GM20431 (cell line): ENCODE results near the gene KCNQ4.

Experiments used
- in situ Hi-C: fragments of 300-500 bp; cut with MseI, MboI; formaldehyde crosslinking; loops from one replicate; pipeline ENCODE4 v1.15.0; 2020; ENCODE audit warnings: low sequenced_read_pairs; ENCODE audit not compliant: unreplicated experiment

The KCNQ4 gene

DNA sequence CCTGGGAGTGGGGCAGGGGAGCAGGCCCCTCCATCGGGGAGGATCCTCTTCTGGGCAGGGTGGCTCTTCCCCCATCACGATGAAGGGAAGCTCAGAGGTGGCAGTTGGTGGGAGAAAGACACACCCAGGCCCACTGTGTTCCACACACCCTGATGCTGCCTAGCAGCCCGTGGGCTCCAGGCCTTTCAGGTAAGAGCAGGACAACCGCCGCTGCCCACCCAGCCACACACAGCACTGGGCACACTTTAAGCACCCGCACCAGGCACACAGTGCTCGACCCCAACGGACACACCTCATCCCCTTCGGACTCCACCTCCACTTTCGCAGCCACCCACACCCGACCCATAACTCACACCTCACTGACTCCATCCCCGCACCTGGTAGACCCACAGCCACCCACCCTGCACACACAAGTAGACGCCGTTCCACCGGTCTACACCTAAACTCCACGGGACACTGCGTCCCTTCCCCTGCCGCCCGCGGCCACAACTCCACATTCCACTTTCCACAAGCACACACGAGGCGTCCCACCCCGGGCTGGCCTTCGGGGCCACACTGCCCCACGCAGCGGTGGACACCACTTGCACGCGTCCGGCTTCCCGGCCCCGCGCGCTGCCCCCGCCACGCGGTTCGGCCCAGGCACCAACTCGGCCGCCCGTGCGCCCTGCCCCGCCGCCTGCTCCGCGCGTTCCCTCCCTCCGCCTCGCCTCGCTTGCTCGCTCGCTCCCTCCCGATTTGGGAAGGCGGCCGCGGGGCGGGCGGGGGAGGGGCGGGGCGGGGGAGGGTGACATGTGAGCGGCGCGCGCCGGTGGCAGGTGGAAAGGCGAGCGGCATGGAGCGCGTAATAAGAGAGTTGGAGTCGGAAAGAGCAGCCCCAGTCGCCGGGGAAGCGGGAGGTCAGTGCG is at the start of gene KCNQ4:
Gene KCNQ4, plus strand, starts transcription at position 787 of the 905 bp plus-strand sequence. CDS start 307 bp downstream, outside the sequence.
- in situ Hi-C loops = no loop called here

DNA sequence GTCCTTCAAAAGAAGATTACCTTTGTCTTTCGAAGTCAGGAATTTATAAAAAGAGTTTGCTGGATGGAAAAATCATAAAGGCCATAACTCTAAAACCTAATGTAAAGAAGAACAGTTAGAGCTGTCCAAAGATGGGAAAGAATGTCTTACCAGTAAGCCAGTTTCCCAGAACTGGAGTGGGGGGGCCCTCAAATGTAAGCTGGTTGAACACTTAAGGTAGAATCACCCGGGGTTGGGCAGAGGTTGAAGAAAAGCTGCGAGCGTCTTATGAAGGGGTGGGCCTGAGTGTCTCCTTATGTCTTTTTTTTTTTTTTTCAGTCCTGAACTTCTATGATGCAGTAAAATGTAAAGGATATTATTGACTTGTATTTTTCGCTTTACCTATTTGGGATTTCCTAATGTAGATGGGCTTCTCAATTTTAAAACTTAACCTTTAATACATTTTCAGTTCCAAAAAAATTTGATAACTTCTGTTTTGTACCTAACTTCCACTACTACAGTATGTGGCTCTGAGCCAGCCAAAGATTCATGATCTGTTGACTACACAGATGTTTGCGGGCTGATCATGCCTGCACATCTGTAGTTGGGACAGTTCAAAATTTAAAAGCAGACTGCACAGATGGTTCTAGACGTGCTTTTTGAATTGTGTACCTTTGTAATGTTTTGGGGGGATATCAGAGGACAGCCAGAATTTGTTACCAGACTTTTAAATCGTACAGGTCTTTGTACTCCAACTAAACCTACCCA is 48.5 kb upstream of the KCNQ4 start:
- in situ Hi-C loops = no loop called here

DNA sequence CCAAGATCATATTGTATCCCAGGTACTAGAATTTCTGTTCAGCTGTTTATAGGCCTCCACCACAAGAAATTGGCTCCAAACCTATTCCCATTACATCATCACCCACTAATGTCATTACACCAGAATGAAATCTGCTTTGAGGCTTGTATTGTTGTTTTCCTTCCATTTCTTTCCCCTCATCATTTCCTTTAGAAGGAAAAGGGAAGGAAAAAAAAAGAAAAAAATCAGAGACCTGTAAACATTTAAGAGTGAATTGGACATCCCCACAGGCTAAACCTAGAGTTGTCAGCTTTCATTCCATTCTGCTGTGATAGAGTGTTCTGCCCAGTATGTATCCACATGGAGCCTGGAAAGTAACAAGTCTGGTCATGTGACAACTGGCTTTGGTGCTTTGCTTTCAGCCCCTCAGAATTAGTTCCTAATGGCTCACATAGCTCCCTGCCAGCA is 47.5 kb upstream of the KCNQ4 start:
- in situ Hi-C loops = no loop called here

DNA sequence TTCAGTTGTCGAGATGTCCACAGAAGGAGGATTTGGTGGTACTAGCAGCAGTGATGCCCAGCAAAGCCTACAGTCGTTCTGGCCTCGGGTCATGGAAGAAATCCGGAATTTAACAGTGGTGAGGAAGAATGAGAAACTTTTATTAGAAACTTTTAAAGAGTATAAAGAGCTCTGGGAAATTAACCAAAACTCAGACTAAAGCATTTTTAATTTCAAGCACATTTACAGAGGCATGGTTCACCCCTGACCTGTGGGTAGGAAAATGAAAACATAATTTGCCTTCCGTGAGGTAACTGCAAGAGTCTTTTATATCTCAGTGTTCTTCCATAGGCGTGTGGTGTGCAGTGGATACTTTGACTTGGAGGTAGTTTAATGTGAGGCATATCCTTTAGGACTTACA is 44.8 kb upstream of the KCNQ4 start:
- in situ Hi-C loops = no loop called here

DNA sequence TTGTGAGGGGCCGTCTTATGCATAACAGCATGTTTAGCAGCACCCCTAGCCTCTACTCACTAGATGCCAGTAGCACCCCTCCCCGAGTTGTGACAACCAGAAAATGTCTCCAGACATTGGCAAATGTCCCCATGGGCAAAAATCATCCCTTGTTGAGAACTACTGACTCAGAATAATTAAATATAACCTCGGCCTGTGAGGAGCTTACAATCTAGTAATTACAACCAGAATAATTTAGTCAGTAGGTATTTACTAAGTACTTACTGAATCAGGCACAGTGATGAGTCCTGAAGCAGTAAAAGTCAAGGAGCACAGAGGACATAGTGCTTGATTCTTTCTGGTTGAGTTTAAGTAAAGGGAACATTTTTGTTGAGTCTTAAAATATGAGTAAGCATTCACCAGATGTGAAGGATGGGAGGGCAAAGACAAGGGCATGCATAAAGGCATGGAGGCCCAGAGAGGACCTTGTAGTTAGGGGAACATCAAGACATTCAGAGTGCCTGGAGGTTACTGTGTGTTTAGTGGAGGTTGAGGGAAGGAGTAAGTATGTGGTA is 44.1 kb upstream of the KCNQ4 start:
- in situ Hi-C loops = no loop called here

DNA sequence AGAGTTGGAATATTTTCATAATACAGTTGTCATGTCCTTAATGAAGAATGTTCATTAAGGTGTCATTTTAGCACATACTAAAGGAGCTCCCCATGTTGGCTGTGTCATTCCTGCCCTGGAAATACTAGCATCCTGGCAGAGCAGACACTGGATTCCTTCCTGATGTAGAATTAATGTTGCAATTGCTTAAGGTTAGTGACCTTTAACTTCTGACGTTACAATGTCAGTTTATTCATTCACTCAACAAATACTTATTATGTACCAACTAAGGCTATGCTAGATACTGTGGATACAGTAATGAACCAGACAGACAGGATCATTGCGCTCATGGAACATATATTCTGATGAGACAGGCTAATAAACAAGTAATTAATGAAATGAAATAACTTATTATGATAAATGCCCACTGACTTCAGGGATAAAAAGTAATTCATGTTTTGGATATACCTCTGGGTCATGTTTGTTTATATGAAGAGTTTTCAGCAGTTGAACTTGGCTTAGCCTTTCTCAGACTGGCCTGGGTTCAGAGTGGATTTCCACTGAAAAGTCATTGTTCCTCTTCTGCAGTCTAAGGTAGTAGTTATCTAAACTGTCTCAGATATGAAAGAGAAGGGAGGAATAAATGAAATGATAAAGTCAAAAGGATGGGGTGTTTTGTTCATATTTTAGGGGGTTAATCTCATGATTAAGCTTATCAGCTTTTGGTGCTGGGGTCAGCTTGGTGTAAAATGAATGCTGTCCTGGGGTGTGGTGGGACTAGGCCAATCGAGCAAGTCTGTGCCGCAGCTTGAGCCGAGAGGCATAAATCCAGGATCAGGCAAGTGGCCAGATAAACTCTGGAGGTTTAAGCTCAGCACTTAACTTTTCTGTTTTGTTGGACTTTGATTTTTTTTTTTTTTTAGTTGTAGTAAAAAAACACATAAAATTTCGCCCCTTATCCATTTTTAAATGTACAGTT is 43.3 kb upstream of the KCNQ4 start:
- in situ Hi-C loops = no loop called here

DNA sequence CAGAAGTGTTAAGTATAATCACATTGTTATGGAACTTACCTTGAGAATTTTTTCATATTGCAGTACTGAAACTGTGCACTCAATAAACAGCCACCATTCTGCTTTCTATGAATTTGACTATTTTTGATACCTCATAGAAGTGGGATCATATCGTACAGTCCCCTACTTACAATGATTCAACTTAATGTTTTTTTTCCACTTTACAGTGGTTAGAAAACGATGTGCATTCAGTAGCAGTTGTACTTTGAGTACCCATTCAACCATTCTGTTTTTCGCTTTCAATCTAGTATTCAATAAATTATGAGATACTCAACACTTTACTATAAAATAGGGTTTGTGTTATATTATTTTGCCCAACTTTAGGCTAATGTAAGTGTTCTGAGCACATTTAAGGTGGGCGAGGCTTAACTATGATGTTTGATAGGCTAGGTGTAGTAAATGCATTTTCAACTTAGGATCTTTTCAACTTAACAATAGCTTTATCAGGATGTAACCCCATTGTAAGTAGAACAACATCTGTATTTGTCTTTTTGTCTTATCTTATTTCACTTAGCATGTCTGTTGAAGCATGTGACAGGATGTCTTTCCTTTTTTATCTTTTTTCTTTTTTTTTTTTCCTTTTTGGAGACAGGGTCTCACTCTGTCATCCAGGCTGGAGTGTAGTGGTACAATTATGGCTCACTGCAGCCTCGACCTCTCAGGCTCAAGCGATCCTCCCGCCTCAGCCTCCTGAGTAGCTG is 42.4 kb upstream of the KCNQ4 start:
- in situ Hi-C loops = no loop called here

DNA sequence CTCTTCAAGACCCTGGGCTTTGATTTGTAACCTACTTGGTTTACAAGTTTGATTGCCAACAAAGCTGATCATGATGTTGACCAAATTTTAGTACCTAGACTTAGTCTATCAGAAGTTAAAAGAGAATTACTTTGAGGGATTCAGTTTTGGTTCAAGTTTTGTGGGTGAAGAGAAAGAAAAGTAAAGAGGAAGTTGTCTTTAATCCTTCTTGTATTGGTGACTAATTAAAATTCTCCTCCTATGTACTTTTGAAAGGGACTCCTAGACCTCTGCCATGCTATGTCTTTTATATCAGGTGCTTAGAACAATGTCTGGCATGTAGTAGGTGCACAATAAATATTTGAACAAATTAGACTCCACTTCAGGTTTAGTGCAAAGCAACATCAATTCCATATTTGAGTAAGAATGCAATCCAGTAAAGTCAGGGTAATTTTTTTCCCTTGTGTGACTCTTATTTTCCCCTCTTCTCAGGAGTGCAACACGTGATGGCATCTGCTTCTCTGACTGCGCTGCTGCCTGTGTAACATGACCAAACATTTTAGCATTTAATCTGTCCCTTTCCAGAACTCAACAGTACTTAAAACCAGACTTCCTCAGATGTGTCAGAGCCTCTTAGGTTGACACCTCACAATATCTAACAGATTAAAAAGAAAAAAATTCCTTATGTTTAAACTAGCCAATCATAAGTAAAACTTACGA is 41.1 kb upstream of the KCNQ4 start:
- in situ Hi-C loops = no loop called here

DNA sequence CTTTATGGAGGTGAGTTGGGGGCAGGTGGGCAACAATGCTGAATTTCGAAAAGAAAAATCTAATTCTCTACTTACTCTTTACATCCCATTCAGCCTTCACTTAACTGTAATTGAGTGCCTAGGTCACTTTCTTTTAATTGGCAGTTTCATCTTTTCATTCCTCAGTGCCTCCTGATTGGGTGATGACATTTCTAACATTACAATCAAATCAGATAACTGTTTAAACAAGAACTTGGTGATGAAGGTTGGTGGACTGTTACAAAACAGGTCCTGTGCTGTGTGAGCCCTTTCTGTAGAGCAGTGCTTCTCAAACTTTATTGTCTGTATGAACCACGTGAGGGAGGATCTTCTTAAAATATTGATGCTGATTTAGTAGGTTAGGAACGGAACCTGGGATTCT is 40.1 kb upstream of the KCNQ4 start:
- in situ Hi-C loops = no loop called here

DNA sequence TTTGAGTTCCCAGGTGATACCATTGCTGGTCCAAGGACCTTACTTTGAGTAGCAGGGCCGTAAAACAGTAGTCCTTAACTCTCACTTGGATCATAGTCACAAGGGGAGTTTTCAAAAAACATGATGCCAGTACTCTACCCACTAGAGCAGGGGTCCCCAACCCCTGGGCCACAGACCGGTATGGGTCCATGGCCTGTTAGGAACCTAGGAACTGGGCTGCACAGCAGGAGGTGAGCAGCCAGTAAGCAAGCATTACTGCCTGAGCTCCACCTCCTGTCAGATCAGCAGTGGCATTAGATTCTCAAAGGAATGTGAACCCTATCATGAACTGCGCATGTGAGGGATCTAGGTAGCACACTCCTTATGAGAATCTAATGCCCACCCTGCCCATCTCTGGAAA is 39.7 kb upstream of the KCNQ4 start:
- in situ Hi-C loops = no loop called here

DNA sequence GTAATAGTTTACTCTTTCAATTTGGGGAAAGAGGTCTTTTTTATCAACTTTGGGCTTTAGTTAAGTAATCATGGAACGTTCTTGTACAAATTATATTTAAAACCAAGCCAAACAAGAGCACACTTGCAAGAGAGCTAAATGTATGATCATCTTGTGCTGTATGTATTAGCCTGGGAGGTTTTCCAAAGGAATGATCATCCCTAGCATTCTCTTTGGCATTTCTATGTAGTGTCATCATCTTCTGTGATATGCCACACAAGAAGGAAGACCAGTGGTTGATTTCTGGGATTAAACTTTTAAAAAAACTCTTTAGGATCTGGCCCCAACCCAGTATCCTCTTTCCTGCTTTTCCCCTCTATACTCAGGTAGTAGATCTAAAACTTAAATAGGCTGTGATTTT is 38.4 kb upstream of the KCNQ4 start:
- in situ Hi-C loops = no loop called here

DNA sequence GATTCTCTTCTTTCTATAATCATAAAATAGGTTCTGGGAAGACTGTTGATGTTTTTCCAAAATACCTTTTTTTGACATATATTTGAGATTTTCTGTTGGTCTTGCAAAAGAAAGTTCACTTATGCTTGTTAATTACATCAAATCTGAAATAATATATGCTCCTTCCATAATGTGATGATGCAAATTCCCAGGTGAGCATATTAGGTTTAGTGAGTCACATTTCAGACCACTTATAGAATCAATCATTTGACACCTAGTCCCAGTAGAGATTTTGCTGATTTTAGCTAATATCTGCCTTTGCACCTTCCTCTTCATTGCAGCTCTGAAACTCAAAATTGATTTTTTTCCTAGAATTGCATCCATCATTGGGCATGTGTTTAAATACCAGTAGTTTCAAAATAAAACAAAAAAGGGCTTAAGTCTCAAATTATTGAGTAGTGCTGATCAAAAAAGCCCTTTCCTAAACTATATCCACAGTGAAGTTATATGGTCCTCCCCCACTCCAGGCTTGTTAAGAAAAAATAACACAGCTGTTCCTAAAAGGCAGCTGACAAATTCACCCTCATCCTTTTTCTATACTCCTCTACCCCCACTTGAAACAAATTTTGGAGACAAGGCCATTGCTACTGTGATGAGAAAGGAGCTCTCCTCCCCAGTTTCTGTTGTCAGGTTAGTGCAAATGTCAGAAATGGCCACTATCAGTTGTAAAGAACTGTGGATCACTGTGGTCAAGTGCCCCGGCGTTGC is 37.1 kb upstream of the KCNQ4 start:
- in situ Hi-C loops = no loop called here

DNA sequence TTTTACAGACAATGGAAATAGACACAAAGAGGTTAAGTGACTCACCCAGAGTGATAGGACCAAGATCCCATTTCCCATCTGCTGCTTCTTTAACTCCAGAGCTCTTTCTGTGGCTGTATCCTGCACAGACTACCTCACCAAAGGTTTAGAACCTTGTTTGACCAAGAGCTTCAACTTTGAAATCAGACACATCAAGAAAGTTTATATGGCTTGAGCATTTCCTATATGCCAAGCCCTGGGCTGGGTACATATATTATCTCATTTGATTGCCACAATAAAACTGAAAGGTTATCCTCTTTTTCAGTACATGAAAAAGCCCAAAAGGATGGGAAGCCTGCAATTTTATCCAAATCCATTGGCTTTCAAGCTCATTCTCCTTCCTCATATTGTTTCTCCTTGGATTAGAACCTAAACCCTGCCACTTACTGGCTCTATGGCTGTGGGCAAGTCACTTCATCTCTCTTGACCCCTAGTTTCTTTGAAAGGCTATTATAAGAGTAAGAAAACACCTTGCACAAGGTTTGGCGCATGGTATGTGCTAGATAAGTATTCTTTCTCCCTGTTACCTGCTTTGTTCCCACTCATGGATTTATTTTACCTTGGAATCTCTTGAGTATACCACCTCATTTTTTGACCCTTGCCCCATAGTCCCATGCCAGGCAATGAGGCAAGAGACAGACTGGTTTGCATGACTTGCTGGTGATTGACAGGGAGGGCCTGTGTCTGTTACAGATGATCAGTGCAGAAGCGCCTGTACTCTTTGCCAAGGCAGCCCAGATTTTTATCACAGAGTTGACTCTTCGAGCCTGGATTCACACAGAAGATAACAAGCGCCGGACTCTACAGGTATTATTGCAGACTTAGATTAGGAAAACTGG is 34.5 kb upstream of the KCNQ4 start:
- in situ Hi-C loops = no loop called here

DNA sequence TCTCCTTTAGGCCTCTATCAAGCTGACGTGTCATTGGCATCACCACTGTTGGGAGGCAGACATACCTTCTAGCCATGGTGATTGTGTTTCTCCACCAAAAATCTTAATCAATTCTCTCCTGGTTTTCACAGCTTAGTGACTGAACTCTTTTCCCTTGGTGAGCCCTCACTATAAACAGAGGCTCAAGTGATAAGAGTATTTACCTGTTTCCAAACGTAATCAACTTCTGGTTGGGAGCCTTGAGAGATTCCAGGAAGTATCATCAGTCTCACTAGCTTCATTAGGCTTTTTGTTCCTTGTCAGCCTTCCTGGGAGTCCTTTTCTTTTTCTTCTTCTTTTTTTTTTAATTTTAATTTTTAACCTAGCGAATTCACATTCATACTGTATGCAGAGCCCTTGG is 33.8 kb upstream of the KCNQ4 start:
- in situ Hi-C loops = no loop called here

DNA sequence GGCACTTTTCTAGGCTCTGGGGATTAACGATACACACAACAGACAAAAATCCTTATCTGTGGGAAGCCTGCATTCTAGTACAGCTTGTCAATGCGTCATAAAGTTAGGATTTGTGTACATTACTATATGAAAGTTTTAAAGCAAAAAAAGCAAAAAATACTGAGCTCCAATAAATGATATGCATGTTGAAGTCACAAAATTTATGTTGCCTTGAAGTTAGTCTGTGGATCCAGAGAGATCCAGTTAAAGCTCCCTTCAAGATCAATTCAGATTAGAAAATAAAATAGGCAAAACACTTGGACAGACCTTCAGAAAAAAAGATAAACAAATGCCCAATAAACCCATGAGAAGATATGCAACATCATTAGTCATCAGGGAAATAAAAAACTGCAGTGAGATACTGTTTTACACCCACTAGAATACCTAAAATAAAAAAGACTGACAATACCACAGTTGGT is 33.1 kb upstream of the KCNQ4 start:
- in situ Hi-C loops = no loop called here

DNA sequence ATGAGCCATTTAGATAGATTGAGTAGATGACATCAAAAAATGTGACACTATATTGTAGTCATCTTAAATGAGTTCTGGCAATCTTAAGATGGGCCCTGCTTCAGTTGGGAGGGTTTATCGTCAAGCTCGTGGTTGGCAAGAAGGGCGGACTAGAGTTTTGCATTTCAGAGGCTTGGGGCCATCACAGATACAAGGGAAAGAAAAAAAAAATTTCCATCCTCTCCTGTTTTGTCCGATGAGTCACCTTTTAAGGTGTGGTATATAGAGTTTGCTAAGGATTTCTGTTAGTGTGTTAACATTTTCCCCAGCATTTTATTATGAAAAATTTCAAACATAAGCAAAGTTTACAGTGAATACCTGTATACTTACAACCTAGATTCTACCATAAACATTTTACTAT is 31.8 kb upstream of the KCNQ4 start:
- in situ Hi-C loops = no loop called here
